Gastrocnemius medialis (tissue), 4 donors: Measurements from ENCODE around the gene ELF1.

ENCODE experiments used
- CTCF ChIP-seq, 5 experiments: fragments of 450-650 bp in 3 of 5; fragments of 200-600 bp in 2 of 5; sonication (generic) in 2 of 5; IDR thresholded peaks in 4 of 5; conservative IDR thresholded peaks in 1 of 5; 1 replicate in 4 of 5; 2 replicates in 1 of 5; pipeline ENCODE4 v1.5.1; 2016 to 2019; ENCODE audit warnings: antibody characterized with exemption in 5 of 5, mild to moderate bottlenecking in 3 of 5, moderate library complexity in 3 of 5
- POLR2A ChIP-seq, 2 donors: fragments of 450-650 bp; IDR thresholded peaks; one replicate each; pipeline ENCODE4 v1.6.1; 2017; ENCODE audit warnings: antibody characterized with exemption in 2 of 2, mild to moderate bottlenecking in 2 of 2, moderate library complexity in 2 of 2

- TF ChIP-seq POLR2A (IDR thresholded peaks at IDR 0.05) (no peak), CTCF (IDR thresholded peaks at IDR 0.05 in 4 of 5, conservative IDR thresholded peaks at IDR 0.05 in 1 of 5) (no peak)
Observed at GRCh38 chr13:40920826-40921225, 98.3 kb downstream of the ELF1 start.
